ENCODE results near the gene SH3RF3.

GRCh38 chr2:109442715-109443319 lies 313.8 kb downstream of the SH3RF3 start:
- TF ChIP-seq POLR2AphosphoS5 (IDR thresholded peaks at IDR 0.05; ENCODE audit: low read depth, low read length) (no peak), POU2F2 (IDR thresholded peaks at IDR 0.05; ENCODE audit: low read depth, low read length) (no peak), POLR2A (IDR thresholded peaks at IDR 0.05; ENCODE audit: low read depth, low read length) (no peak)
